Endodermal cell (in vitro differentiated cells): ENCODE results near the gene ANKS1B. TPM values are rescaled to one million over a fixed set of nuclear protein-coding genes. Genes with fewer than 3 reads are reported as not detected.
"Not testable (repeated sequence)": the region's sequence is repeated elsewhere in the genome, so short reads cannot be mapped to it uniquely, and the experiment has no call there.

ENCODE experiments used
- DNase-seq: peaks from one replicate; pipeline ENCODE4 v3.0.0-alpha.2; 2017
- H3K27ac ChIP-seq: 2 replicates; pipeline ENCODE4 v1.5.1; 2013; ENCODE audit warnings: mild to moderate bottlenecking, low read depth, low read length, moderate library complexity
- H3K27me3 ChIP-seq: 2 replicates; pipeline ENCODE4 v1.6.1; 2013; ENCODE audit warnings: mild to moderate bottlenecking, low read length, moderate library complexity; ENCODE audit not compliant: insufficient read depth, control insufficient read depth, poor library complexity, severe bottlenecking
- H3K36me3 ChIP-seq: 2 replicates; pipeline ENCODE4 v1.7.0; 2013; ENCODE audit warnings: mild to moderate bottlenecking, low read length, moderate library complexity; ENCODE audit not compliant: control insufficient read depth, insufficient read depth
- H3K4me1 ChIP-seq: one replicate; pipeline ENCODE4 v1.7.0; 2013; ENCODE audit warnings: low read length; ENCODE audit not compliant: control insufficient read depth, insufficient read depth
- H3K4me3 ChIP-seq: 2 replicates; pipeline ENCODE4 v1.5.1; 2013; ENCODE audit warnings: mild to moderate bottlenecking, low read length, moderate library complexity
- H3K9ac ChIP-seq: 2 replicates; pipeline ENCODE4 v1.6.1; 2013; ENCODE audit warnings: mild to moderate bottlenecking, low read length, moderate library complexity; ENCODE audit not compliant: poor library complexity, severe bottlenecking; ENCODE audit errors: extremely low read depth
- H3K9me3 ChIP-seq: 2 replicates; pipeline ENCODE4 v1.6.1; 2013; ENCODE audit warnings: mild to moderate bottlenecking, low read length, moderate library complexity; ENCODE audit not compliant: control insufficient read depth
- H3K27ac Mint-ChIP-seq: 2 replicates; pipeline ENCODE4 v1.8.0; 2020; ENCODE audit warnings: mixed read lengths
- H3K27me3 Mint-ChIP-seq: 2 replicates; pipeline ENCODE4 v1.8.0; 2021; ENCODE audit warnings: mild to moderate bottlenecking, mixed read lengths; ENCODE audit not compliant: insufficient read depth
- H3K36me3 Mint-ChIP-seq: 2 replicates; pipeline ENCODE4 v1.8.0; 2020; ENCODE audit warnings: low read depth, mixed read lengths
- H3K4me1 Mint-ChIP-seq: 2 replicates; pipeline ENCODE4 v1.8.0; 2020; ENCODE audit warnings: mixed read lengths
- H3K4me3 Mint-ChIP-seq: 2 replicates; pipeline ENCODE4 v1.8.0; 2020; ENCODE audit warnings: mild to moderate bottlenecking, moderate library complexity, mixed read lengths
- H3K9me3 Mint-ChIP-seq: 2 replicates; pipeline ENCODE4 v1.8.0; 2020; ENCODE audit warnings: mild to moderate bottlenecking, mixed read lengths
- CTCF ChIP-seq: fragments of 200-600 bp; sonication (generic); conservative IDR thresholded peaks from 2 replicates; pipeline ENCODE4 v1.5.0; 2021; ENCODE audit warnings: antibody characterized with exemption, mild to moderate bottlenecking
- WGBS, 2 experiments: methylation state at CpG; one replicate each; pipeline versions ENCODE4 v1.1.5 to v1.1.7; 2013; ENCODE audit warnings: missing lambda C conversion rate in 2 of 2, mixed read lengths in 1 of 2; ENCODE audit not compliant: insufficient coverage in 1 of 2, insufficient read length in 1 of 2; 5-methylcytosine and 5-hydroxymethylcytosine counted together
- total RNA-seq, 2 donors: library from RNA; stranded (reverse); fragmentation: NEBNext Ultra II Directional in 1 of 2; extraction: Animal tissue kit (Norgen Biotek cat#: 25700) in 1 of 2; gene quantifications; 2 replicates in 1 of 2; 3 replicates in 1 of 2; pipeline ENCODE4 v1.2.1, GENCODE V29; 2021

The ANKS1B gene
- total RNA-seq, 2 donors from 2014 or later = 28.5 to 65.8 TPM

GRCh38 chr12:99806304-99806703 lies 178.4 kb downstream of the ANKS1B start:
- 96% methylated on average over 9 of the region's 9 CpGs for WGBS, 2 experiments
- Histone ChIP-seq H3K4me1 (peaks cover 11% of the 10 kb centered on the region), H3K9me3 (no peaks in the 10 kb centered on the region), H3K27me3 (no peaks in the 10 kb centered on the region), H3K27ac (no peak overlapping the region), H3K4me3 (no peak overlapping the region), H3K9ac (no peak overlapping the region), H3K36me3 (peaks cover 4% of the 10 kb centered on the region)
- H3K36me3 Mint-ChIP-seq = peaks cover 3% of the 10 kb centered on the region
- no peak overlapping the region for H3K4me3 Mint-ChIP-seq
- DNase-seq = no peak
- no peaks in the 10 kb centered on the region for H3K27me3 Mint-ChIP-seq
- H3K9me3 Mint-ChIP-seq = no peaks in the 10 kb centered on the region
- no peak overlapping the region for H3K27ac Mint-ChIP-seq
- peaks cover 11% of the 10 kb centered on the region for H3K4me1 Mint-ChIP-seq
- TF ChIP-seq CTCF = no peak

DNA sequence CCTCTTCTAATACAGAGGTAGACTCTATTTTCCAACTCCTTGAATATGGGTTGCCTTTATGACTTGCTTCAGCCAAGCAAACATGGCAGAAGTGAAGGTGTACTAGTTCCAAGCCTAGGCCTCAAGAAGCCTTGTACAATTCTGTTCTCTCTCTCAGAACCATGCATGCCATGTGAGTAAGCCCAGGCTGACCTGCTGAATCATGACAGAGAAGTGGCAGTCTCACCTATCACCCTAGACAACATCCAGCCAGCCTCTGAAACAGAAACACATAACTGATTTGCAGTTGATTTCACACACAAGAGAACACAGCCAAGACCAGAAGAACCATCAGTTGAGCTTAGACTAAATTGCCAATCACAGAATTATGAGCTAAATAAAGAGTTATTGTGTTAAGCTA lies 180.0 kb downstream of the ANKS1B start:
- Histone ChIP-seq H3K4me1 (peaks cover 11% of the 10 kb centered on the region), H3K9ac (no peak overlapping the region), H3K27me3 (no peaks in the 10 kb centered on the region), H3K27ac (no peak overlapping the region), H3K36me3 (peaks cover 7% of the 10 kb centered on the region), H3K4me3 (no peak overlapping the region), H3K9me3 (no peaks in the 10 kb centered on the region)
- Mint-ChIP-seq H3K27me3 (no peaks in the 10 kb centered on the region), H3K27ac (no peak overlapping the region), H3K4me1 (peaks cover 8% of the 10 kb centered on the region), H3K9me3 (no peaks in the 10 kb centered on the region), H3K36me3 (peaks cover 3% of the 10 kb centered on the region), H3K4me3 (no peak overlapping the region)
- TF ChIP-seq CTCF = no peak
- no peak for DNase-seq

GRCh38 chr12:99800605-99801004 lies 184.1 kb downstream of the ANKS1B start:
- Histone ChIP-seq H3K36me3 (peaks cover 8% of the 10 kb centered on the region), H3K27ac (no peak overlapping the region), H3K9ac (no peak overlapping the region), H3K4me3 (no peak overlapping the region), H3K27me3 (no peaks in the 10 kb centered on the region), H3K9me3 (no peaks in the 10 kb centered on the region), H3K4me1 (no peaks in the 10 kb centered on the region)
- Mint-ChIP-seq H3K9me3 (no peaks in the 10 kb centered on the region), H3K27ac (no peak overlapping the region), H3K27me3 (no peaks in the 10 kb centered on the region), H3K36me3 (peaks cover under 1% of the 10 kb centered on the region), H3K4me3 (no peak overlapping the region), H3K4me1 (peaks cover 2% of the 10 kb centered on the region)
- DNase-seq = no peak
- TF ChIP-seq CTCF = no peak
- WGBS, 2 experiments = 91 to 93% methylated on average over 2 of the region's 2 CpGs

GRCh38 chr12:99797931-99798330 lies 186.8 kb downstream of the ANKS1B start:
- H3K27ac Mint-ChIP-seq, H3K9me3 ChIP-seq, H3K9ac ChIP-seq, DNase-seq, H3K36me3 ChIP-seq, H3K4me1 Mint-ChIP-seq, H3K4me3 Mint-ChIP-seq, H3K9me3 Mint-ChIP-seq, H3K4me1 ChIP-seq, H3K36me3 Mint-ChIP-seq, H3K4me3 ChIP-seq, H3K27me3 ChIP-seq, H3K27ac ChIP-seq, H3K27me3 Mint-ChIP-seq: not testable (repeated sequence)
- WGBS, 2 experiments = 81 to 100% methylated on average over 2 to 3 of the region's 4 CpGs
